DOHH2 (cell line): Measurements from ENCODE around the gene NOX1.

Experiments
- H3F3A ChIP-seq: fragments of 200-600 bp; sonication (generic), shearing (Covaris generic); 2 replicates; pipeline ENCODE4 v1.6.0; 2016; ENCODE audit warnings: antibody characterized with exemption, mild to moderate bottlenecking; ENCODE audit not compliant: control insufficient read depth, insufficient read depth
- H3K27ac ChIP-seq: fragments of 200-600 bp; sonication (generic); 2 replicates; pipeline ENCODE4 v1.5.1; 2014; ENCODE audit warnings: low read depth, mild to moderate bottlenecking, low read length, moderate library complexity
- H3K27me3 ChIP-seq: fragments of 200-600 bp; sonication (generic); 2 replicates; pipeline ENCODE4 v1.6.1; 2014; ENCODE audit warnings: mild to moderate bottlenecking, low read length, mixed read lengths; ENCODE audit not compliant: control insufficient read depth
- H3K36me3 ChIP-seq: fragments of 200-600 bp; sonication (generic); 2 replicates; pipeline ENCODE4 v1.6.1; 2014; ENCODE audit warnings: mild to moderate bottlenecking, low read length, moderate library complexity, mixed read lengths; ENCODE audit not compliant: control insufficient read depth
- H3K4me1 ChIP-seq: fragments of 200-600 bp; sonication (generic); 2 replicates; pipeline ENCODE4 v1.6.1; 2014; ENCODE audit warnings: mild to moderate bottlenecking, low read length, mixed read lengths; ENCODE audit not compliant: control insufficient read depth
- H3K4me2 ChIP-seq: fragments of 200-600 bp; sonication (generic); 2 replicates; pipeline ENCODE4 v1.6.0; 2014; ENCODE audit warnings: mild to moderate bottlenecking, low read length, moderate library complexity
- H3K4me3 ChIP-seq: fragments of 200-600 bp; sonication (generic); 2 replicates; pipeline ENCODE4 v1.5.1; 2014; ENCODE audit warnings: mild to moderate bottlenecking, low read length, mixed read lengths
- H3K79me2 ChIP-seq: fragments of 200-600 bp; sonication (generic); 2 replicates; pipeline ENCODE4 v1.6.1; 2014; ENCODE audit warnings: mild to moderate bottlenecking, low read length, mixed read lengths; ENCODE audit not compliant: control insufficient read depth
- H3K9me2 ChIP-seq: fragments of 200-600 bp; sonication (generic); replicated peaks from 2 replicates; pipeline ENCODE4 v1.6.1; 2014; ENCODE audit warnings: mild to moderate bottlenecking, low read length, mixed read lengths; ENCODE audit not compliant: control insufficient read depth
- H3K9me3 ChIP-seq: fragments of 200-600 bp; sonication (generic); 2 replicates; pipeline ENCODE4 v1.6.1; 2014; ENCODE audit warnings: antibody characterized with exemption, low read length, mixed read lengths; ENCODE audit not compliant: control insufficient read depth, insufficient read depth
- H4K20me1 ChIP-seq: fragments of 200-600 bp; sonication (generic); 2 replicates; pipeline ENCODE4 v1.6.0; 2014; ENCODE audit warnings: low read depth, mild to moderate bottlenecking, antibody characterized with exemption, low read length, moderate library complexity; ENCODE audit not compliant: control insufficient read depth, insufficient read depth
- EZH2phosphoT487 ChIP-seq: fragments of 200-600 bp; sonication (generic); IDR thresholded peaks from 2 replicates; pipeline ENCODE4 v1.6.1; 2017; ENCODE audit warnings: borderline replicate concordance, mild to moderate bottlenecking, antibody characterized with exemption, low read length, moderate library complexity, mixed read lengths
- TF ChIP-seq, protein P1 (sequence below): fragments of 200-600 bp; sonication (generic); IDR thresholded peaks from one replicate; pipeline ENCODE4 v1.5.1; 2014; ENCODE audit warnings: antibody characterized with exemption, mild to moderate bottlenecking, low read depth, low read length; ENCODE audit not compliant: poor library complexity, severe bottlenecking

The NOX1 gene

DNA sequence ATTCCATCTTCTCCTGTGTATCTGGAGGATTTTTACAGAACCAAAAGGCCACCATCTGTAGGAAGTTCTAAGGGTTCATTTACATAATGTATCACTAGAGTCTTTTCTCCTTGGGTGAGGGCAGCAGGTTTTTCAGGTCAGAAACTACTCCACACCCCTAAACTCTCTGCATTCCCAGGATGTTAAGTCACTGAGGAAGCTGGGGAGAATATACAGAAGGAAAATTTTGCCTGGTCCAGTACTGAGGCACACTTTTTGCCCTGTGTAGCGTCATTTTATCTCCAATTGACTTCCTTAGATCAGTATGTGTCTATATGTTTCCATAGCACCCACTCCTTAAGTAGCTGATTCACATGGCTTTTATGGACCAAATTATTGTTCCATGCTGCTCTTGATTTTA lies 37.6 kb upstream of the NOX1 start:
- no peaks in the 10 kb centered on the region for H3K27me3 ChIP-seq
- H3K36me3 ChIP-seq: no peaks in the 10 kb centered on the region
- H3K4me2 ChIP-seq: no peak overlapping the region
- no peaks in the 10 kb centered on the region for H3K4me1 ChIP-seq
- no peaks in the 10 kb centered on the region for H3K9me2 ChIP-seq
- H3F3A ChIP-seq: no peaks in the 10 kb centered on the region
- H3K79me2 ChIP-seq: no peaks in the 10 kb centered on the region
- no peaks in the 10 kb centered on the region for H3K9me3 ChIP-seq
- H3K4me3 ChIP-seq: no peak overlapping the region
- H3K27ac ChIP-seq: no peak overlapping the region
- H4K20me1 ChIP-seq: no peaks in the 10 kb centered on the region
- TF ChIP-seq, protein P1, sequence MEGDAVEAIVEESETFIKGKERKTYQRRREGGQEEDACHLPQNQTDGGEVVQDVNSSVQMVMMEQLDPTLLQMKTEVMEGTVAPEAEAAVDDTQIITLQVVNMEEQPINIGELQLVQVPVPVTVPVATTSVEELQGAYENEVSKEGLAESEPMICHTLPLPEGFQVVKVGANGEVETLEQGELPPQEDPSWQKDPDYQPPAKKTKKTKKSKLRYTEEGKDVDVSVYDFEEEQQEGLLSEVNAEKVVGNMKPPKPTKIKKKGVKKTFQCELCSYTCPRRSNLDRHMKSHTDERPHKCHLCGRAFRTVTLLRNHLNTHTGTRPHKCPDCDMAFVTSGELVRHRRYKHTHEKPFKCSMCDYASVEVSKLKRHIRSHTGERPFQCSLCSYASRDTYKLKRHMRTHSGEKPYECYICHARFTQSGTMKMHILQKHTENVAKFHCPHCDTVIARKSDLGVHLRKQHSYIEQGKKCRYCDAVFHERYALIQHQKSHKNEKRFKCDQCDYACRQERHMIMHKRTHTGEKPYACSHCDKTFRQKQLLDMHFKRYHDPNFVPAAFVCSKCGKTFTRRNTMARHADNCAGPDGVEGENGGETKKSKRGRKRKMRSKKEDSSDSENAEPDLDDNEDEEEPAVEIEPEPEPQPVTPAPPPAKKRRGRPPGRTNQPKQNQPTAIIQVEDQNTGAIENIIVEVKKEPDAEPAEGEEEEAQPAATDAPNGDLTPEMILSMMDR: no peak
- no peak for TF ChIP-seq EZH2phosphoT487

DNA sequence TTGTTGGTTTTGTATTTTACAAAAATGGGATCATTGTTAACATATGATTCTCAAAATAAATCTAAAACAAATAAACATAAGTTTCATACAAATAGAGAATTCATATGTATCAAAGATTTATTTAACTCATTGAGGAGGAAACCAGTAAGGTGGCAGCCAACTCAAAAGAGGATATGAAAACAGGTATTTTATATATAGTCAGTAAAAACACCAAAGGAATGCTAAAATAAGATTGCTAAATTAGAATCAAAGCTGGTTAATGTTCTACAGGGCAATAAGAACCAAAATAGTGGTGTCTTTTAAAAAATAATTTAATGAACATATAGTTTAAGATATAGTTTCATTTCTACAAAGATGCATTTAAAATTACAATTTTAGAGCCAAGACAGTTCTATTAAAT lies 31.5 kb upstream of the NOX1 start:
- Histone ChIP-seq H3F3A (no peaks in the 10 kb centered on the region), H3K4me2 (no peak overlapping the region), H3K4me1 (no peaks in the 10 kb centered on the region), H3K9me3 (no peaks in the 10 kb centered on the region), H3K9me2 (no peaks in the 10 kb centered on the region), H3K4me3 (no peak overlapping the region), H3K27me3 (no peaks in the 10 kb centered on the region), H3K27ac (no peak overlapping the region), H3K79me2 (no peaks in the 10 kb centered on the region), H4K20me1 (no peaks in the 10 kb centered on the region), H3K36me3 (no peaks in the 10 kb centered on the region)
- TF ChIP-seq, protein P1: no peak
- no peak for TF ChIP-seq EZH2phosphoT487

DNA sequence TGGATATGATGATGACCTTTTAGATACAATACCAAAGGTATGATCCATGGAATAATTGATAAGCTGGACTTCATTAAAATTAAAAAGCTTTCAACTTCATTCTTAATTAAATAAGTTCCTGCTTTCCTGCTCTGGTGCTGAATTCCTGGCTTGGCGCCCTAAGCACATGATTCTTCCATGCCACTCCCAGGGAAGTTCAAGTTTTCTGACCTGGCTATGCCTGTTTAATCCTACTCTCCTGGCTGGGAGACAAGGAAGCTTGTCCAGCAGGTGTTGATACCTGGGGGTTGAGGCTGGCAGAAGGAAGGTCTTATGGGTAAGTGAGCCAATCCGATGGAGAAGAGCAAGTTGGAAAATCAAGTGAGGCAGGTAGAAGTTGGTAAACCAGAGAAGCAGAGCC lies 30.3 kb upstream of the NOX1 start:
- Histone ChIP-seq H3F3A (no peaks in the 10 kb centered on the region), H4K20me1 (no peaks in the 10 kb centered on the region), H3K4me1 (no peaks in the 10 kb centered on the region), H3K79me2 (no peaks in the 10 kb centered on the region), H3K36me3 (no peaks in the 10 kb centered on the region), H3K9me3 (no peaks in the 10 kb centered on the region), H3K27ac (no peak overlapping the region), H3K4me2 (no peak overlapping the region), H3K9me2 (no peaks in the 10 kb centered on the region), H3K4me3 (no peak overlapping the region), H3K27me3 (no peaks in the 10 kb centered on the region)
- TF ChIP-seq, protein P1: no peak
- TF ChIP-seq EZH2phosphoT487: no peak

DNA sequence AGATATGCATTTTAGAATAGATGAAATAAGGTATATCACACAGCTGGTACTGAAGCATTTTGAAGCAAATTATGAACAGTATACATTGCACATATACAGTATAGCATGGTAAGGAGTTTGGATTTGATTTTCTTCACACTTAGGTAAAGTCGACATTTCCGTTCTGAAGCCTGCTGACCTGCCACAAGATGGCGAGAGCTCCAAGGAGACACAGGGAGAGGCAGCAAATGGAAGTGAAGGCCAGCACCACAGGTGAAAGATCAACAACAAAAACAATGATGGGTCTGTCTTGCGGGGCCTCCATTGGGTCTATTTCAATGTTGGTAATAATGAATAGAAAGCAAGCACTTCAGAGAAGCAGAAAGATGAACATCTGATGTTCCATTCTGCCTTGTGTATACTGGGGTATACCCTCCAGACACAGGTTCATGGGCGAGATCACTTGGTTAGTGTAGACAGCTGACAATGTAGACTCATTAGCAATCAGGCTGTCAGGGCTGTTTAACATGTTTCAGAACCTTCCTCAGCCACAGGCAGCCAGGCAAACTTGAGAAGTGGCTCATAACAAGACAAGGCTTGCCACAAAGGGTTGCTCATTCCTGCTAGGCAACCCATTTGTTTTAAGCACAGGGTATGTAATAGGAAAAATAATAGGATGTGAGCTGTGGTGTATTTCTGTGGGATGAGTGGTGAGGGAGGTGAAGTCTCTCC lies 21.4 kb upstream of the NOX1 start:
- no peaks in the 10 kb centered on the region for H3K36me3 ChIP-seq
- no peak overlapping the region for H3K4me2 ChIP-seq
- H3K4me1 ChIP-seq: no peaks in the 10 kb centered on the region
- no peak overlapping the region for H3K4me3 ChIP-seq
- H3F3A ChIP-seq: no peaks in the 10 kb centered on the region
- H3K27ac ChIP-seq: no peak overlapping the region
- H3K79me2 ChIP-seq: no peaks in the 10 kb centered on the region
- no peaks in the 10 kb centered on the region for H3K9me2 ChIP-seq
- H3K9me3 ChIP-seq: no peaks in the 10 kb centered on the region
- TF ChIP-seq, protein P1: peak; percentile 50
- no peak for TF ChIP-seq EZH2phosphoT487
- H4K20me1 ChIP-seq: no peaks in the 10 kb centered on the region
- no peaks in the 10 kb centered on the region for H3K27me3 ChIP-seq
